Stimulated activated CD4-positive, alpha-beta T cell treated with anti-CD3 and anti-CD28 coated beads, Interleukin-4, amount 100 ng/mL, for 48 hours (primary cell): ENCODE results near the gene POLR2L.

Source experiments
- DNase-seq, 2 donors: peaks; one replicate each; pipeline ENCODE4 v3.0.0-alpha.2; 2020; ENCODE audit warnings: low read depth in 2 of 2

The POLR2L gene

DNA sequence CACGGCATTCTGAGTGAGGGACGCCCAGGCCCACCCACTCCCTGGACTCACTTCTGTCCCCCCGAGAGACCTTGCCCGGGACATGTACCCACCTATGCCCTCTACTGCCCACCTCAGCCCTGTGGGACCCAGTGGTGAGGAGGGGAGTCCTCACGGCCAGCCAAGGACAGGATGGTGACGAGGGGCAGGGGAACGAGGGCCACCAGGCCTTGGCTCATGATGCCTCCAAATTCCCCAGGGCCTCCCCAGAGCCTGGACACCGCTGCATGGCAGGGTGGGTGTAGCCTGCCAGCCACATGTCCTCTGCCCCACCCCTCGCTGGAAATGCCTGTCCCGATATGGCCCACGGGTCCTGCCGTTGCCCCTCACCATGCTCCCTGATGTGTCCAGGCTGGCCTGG lies 26.5 kb upstream of the POLR2L start:
- no peak for DNase-seq

DNA sequence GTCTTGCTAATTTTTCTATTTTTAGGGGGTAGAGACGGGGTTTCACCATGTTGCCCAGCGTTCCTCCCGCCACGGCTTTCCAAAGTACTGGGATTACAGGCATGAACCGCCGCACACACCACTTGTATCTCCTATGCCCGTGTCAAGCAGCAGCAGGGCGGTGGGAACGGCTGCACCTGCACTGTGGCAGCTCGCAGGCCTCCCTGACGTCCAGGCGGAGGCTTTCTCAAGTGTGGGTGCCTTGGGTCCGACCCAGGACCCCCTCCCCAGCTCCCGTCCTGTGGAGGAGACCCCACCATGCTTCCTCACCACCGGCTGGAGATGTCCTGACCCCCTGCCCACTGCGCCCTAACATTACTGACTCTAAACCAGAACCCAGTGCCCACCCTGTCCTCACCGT lies 26.1 kb upstream of the POLR2L start:
- no peak for DNase-seq

DNA sequence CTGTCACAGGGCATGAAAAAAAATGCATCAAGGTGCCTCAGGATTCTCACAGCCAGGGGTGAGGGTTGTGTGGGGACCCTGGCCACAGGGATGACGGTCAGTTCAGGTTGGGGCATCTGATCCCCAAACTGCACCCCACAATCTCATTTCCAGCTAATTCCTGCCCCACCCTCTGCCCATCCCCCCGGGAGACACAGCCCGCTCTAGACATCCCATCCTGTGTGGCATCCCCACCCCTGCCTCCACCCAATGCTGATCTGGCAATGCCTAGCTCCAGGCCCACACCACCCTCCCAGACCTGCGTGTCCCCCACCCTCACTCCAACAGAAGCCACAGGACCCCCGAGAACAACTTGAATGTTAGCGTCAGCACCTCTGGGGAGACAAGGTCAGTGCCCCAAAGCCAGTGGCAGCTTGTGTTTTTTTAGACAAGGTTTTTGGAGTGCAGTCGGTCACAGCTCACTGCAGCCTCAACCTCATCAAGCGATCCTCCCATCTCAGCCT lies 25.6 kb upstream of the POLR2L start:
- DNase-seq = no peak

DNA sequence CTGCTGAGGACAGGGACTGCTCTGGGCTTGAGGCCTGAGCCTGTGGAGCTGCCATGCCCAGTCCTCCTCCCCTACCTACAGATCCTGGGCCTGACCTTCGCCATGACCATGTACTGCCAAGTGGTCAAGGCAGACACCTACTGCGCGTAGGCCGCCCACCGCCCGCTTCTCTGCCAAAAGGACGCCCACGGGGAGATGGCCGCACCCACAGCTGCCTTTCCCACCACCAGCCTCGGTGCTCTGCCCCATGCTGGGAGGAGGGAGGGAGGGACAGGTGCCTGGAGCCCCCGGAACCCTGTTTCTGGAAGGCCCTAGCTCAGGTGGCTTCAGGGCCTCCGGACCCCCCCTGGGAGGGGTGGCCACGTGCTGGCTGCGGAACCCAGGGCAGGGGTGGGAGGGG lies 24.2 kb upstream of the POLR2L start:
- no peak for DNase-seq

DNA sequence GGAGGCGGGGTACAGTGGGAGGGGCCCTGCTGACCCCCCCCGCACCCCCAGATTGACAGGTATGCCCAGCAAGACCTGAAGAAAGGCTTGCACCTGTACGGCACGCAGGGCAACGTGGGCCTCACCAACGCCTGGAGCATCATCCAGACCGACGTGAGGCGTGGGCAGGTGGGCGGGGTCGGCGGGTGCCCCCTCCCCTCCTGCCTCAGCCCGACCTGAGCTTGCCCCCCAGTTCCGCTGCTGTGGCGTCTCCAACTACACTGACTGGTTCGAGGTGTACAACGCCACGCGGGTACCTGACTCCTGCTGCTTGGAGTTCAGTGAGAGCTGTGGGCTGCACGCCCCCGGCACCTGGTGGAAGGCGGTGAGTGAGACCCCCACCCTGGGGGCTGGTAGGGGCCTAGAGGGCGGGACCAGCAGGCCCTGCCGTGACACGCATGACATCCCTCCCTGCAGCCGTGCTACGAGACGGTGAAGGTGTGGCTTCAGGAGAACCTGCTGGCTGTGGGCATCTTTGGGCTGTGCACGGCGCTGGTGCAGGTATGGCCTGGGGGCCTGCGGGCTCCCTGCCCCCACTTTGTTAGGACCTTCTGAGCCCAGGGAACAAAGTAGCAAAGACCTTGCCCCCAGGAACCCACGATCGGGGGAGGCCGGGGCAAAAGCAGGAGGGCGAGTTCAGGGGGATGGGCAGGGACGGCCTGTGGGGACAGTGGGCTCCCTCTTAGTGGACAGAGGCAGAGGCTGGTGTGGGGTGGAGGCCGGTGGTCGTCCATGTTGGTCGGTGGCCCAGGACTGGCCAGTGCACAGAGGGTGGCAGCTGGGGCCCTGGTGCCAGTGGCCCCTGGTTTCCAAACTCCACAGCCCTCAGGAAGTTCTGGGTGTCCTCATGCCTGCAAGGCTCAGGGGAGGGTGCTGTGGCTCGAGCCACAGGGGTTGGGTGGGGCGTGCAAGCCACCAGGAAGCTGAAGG lies 23.4 kb upstream of the POLR2L start:
- no peak for DNase-seq

DNA sequence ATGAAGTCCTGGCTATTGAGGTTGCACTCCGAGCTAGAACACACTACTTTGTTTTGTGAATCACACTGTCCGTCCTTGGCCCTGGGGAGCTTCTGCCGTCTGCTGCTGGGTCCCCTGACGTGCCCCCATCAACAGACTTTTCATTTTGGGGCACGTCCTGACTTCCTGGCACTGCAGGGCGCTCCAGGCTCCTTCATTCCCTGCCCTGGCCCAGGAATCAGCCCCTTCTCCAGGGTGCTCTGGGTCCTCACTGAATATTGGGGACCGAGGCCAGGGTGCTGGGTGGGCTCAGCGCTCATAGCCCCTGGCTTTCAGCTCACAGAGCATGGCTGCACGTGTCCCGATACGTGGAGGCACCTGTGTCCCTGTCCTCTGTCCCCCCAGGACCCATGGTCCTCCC lies 22.6 kb upstream of the POLR2L start:
- no peak for DNase-seq

DNA sequence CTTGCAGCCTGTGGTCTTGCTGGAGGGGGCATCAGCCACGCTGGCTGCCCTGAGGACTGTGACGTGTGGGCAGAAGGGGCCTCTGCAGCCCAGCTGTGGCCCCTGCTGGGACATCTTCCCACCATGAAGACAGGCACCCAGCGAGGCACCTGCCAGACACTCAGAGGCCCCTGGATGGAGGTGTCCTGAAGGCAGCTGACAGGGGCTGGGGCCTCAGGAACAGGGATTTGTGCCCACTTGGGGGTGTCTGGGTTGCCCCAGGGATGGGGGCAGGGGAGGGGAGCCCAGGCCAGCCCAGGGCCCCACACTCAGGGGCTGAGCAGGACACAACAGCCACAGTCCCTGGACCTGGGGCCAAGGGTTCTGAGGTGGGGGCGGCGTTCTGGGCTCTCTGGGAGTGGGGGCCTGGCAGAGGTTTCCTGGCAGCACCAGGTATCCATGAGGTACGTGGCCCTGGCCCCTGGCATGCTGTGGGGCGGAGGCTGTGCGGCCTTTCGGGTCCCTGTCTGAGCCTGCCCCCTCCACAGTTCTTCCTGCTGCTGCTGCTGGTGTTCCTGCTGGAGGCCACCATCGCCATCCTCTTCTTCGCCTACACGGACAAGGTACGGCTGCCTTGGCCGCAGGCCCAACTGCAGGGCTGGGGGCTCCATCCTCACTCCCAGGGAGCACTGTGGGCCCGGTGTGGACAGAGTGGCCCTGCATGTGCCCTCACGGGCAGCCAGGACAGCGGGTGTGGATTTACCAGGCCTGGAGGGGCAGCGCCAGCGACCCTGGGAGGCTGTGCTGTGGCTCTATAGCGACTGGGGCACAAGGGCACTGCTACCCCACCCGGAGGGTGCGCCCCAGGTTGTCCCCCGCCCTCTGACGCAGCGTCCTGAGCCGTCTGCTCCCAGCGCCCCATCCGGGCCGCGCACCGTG lies 21.8 kb upstream of the POLR2L start:
- DNase-seq = no peak

DNA sequence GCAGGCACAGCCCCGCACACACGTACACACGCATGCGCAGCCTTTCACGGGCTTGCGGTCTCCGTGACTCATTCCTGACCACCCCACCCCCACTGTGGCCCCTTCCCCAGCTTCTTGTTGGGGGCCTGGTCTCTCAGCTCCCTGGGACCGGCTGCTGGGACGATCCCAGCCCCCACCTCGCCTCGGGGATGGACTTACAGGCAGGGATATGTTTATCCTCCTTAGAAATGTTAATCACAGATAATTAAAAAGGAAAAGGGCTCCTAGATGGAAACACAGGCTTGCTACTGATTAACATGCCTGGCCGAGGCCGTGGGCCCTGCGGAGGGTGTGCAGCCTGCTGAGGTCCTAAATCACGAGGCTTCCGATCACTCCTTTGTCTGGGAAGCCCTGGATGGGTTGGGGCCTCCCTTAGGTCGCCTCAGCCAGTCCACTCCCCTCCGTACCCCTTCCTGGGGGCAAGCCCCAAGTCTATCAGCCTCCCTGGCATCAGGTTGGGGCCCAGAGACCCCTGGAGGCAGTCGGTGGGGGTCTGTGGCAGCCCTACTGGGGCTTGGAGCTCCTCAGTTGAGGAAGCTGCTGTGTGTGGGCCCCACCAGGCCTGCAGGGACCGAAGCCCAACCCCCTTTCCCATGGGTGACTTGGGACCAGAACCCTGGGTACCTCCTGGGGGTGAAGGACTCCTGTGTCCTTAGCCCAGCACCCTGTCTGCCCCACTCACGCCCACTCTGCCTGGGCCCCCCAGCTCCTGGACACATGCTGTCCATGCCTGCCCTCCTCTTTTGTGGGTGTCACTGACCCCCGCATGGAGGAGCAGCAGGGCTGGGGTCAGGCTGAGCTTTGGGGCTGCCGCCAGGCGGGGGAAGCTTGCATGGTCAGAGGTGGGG lies 20.9 kb upstream of the POLR2L start:
- no peak for DNase-seq

DNA sequence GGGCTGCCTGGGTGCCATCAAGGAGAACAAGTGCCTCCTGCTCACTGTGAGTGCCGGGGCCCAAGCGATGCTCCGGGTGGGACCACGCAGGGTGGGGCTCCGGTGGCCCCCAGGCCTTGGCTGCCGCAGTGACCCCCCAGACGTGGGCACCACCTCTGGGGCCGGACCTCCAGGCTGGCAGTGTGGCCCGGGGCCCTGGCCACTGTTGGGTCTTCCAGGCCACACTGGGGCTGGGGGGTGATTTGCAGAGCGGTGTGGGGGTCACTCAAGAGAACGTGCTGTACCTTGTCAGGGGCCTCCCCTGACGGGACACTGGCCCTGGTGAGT lies 20.3 kb upstream of the POLR2L start:
- no peak for DNase-seq

DNA sequence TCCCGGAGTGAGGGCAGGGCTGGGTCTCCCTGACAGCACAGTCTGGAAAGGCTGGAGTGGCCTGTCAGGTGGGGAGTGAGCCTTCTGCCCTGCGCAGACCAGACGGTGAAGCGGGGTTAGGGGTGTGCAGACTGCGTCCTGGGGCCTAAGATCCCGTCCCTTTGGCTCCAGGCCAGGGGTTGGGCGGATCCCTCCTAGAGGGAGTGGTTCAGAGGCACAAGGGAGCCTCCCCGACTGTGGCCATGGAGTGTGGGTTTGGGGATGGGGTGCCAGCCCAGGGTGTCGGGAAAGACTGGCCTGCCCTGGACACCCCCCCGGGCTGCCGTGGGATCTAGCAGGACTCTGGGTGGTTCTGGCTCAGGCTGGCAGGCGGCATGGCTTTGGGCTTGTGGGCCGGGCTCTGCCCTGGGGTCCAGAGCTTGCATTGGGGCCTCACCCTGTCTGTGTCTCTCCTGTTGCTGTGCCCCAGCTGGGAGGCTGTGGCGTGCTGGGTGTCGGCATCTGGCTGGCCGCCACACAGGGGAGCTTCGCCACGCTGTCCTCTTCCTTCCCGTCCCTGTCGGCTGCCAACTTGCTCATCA lies 19.8 kb upstream of the POLR2L start:
- DNase-seq = no peak

DNA sequence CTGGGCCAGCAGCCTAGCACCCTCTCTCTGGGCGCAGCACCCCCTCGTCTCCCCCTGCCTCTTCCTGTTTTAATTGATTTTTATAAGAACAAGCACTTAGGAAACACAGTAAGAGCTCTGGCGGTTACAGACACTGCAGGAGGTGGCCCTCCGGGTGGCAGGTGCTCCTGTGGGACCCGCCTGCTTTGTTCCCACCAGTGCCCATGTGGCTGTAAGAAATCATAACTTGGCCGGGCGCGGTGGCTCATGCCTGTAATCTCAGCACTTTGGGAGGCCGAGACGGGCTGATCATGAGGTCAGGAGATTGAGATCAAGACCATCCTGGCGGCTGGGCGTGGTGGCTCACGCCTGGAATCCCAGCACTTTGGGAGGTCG lies 18.8 kb upstream of the POLR2L start:
- DNase-seq = no peak

DNA sequence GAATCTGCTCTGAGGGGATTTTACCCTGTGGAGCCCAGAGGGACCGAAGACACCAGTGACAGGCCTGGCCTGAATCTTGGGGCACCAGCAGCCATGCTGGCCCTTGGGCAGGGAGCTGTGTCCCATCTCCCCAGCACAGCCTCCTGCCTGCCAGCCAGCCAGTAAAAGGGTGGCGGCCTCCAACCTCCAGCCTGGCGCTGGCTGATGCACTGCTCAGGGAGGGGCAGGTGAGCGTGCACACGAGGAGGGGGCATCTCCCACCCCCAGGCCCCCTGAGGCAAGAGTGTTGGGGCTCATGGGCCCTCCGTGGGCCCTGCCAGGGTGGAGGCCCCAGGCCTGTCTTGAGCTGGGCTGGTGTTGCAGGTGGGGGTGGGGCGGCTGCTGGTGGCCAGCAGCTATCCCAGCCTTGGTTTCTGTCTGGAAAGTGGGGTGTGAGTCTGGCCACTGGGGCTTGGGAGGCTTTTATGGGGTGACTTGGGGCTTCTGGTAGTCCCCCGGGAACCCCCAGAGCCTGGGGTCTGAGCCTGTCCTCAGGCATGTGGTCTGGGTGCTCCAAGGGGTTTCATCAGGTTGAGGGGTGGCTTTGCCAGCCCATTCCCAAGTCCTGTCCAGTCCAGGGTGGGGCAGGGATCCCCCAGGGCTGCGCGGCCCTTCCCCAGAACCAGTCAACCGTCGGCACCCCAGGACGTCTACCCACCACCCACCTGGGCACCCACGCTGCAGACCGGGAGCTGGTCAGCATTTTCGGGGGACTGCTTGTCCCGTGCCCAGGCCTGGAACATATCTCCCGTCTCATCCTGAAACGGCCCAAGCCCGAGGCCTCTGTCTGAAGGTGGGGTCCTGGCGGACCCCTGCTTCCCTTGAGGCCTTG lies 18.1 kb upstream of the POLR2L start:
- DNase-seq = no peak

DNA sequence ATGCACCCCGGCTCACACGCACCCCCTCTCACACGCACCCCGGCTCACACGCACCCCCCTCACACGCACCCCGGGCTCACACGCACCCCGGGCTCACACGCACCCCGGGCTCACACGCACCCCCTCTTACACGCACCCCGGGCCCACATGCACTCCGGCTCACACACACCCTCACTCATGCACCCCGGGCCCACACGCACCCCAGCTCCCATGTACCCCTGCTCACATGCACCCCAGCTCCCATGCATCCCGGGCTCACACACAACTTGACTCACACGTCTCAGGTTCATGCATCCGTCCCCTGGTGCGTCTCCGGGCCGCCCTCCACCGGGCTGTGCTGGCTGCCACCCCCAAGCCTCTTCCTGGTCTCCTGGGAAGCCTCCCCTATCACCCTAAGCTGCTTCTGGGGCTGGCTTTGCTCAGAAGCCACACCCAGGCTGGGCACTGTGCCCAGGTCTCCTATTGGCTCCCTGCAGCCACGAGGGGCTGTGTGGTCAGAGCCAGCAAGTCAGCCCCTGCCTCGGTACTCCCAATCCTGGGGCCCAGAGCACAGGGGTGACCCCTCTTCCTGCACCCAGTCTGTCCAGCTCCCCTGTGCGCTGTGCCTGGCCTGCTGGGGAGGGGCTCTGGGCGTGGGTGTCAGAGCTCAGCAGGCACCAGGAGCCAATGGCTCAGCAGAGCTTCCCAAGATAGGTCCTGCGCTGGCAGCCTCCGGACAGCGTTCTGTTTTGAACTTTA lies 17.2 kb upstream of the POLR2L start:
- DNase-seq = no peak

DNA sequence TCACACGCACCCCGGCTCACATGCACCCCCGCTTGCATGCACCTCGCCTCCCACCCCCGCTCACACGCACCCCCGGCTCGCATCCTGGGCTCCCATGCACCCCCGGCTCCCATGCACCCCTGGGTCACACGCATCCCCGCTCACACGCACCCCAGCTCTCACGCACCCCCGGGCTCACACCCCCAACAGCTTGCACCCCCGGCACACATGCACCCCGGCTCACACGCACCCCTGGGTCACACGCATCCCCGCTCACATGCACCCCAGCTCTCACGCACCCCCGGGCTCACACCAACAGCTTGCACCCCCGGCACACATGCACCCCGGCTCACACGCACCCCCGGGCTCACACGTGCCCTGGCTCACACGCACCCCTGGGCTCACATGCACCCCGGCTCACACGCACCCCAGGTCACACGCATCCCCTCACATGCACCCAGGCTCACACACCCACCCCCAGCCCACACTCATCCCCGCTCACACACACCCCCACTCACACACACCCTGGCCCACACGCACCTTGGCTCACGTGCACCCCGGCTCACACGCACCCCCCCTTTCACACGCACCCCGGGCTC lies 16.5 kb upstream of the POLR2L start:
- no peak for DNase-seq

DNA sequence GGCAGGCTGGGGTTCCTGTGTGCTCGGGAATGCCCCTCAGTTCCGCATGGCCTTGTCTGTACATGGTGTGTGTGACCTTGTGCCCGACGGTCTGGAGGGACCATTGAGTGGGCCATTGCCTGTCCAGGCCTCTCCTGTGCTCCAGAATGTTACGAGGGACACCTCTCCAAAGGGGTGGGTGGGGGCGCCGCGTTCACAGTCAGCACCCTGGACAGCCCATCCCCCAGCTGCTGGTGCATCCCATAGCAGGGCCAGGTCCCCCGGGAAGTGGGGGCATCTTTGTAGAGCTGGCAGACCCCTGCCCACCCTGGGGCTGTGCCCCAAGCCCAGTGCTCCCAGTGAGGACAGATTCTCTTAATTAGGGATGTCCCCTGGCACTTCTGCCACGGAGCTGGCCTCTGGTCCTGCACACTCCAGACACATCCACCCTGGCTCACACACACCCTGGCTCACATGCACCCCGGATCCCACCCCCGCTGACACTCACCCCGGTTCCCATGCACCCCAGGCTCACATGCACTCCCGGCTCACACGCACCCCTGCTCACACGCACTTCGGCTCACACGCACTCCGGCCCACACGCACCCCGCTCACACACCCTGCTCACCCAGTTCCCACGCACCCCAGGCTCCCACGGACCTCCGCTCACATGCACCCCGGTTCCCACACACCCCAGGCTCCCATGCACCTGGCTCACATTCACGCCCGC lies 15.9 kb upstream of the POLR2L start:
- DNase-seq = no peak

DNA sequence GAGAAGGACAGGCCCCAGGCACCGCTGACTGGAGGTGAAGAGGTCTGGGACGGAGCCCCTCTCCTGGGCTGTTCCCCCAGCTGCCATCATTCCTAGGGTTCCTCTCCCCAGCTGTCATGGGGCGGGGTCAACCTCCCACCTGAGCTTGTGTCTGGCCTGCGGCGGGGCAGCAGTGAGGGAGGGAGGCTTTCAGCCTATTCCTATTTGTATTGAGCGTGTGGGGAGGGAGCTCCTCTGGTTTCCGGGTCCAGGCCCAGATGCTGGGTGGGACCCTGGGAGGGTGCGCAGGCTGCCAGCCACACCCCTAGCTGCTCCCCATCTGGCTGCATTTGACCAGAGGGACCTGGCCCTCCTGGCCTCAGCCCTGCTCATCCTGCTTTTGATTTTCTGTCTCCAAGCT lies 14.1 kb upstream of the POLR2L start:
- no peak for DNase-seq

DNA sequence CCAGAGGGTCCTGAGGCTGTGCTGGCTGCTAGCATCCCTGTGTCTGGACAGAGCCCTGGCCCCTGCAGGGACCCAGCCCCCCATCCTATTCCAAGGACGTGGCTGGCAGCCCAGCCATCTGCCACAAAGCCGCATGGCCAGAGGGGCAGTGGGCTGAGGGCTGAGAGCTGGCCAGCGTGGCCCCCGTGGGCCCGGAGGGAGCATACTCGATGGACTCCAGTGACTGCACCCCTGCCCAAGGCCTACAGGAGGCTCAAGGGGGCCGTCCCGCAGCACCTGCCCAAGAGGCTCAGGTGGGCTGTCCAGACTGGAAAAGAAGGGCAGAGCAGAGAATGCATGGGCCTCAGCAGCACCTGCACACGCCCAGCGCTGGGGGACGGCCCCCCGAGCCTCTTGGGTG lies 13.5 kb upstream of the POLR2L start:
- no peak for DNase-seq

DNA sequence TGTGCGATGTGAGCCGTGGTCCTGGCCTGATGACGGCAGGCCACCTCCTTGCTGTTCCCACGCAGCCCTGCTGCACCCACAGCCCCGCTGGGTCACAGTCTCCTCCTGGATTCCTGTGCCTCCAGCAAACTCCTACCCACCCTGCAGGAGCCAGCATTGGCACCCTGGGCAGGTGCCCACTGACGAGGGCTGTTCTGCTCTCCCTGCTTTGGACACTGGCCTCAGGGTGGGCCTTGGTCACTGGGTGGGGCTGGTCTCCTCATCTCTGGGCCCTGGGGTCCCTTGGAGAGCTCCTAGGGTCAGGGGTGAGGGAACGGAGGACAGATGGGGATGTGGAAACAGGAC lies 13.0 kb upstream of the POLR2L start:
- DNase-seq = no peak
